CD4-positive, CD25-positive, alpha-beta regulatory T cell (primary cell): ENCODE results near the gene RBM19. TPM values are rescaled to one million over a fixed set of nuclear protein-coding genes. Genes with fewer than 3 reads are reported as not detected.
A peak's percentile ranks its signal among the peaks of the same experiment; 100 is the strongest.

Experiments
- ATAC-seq, 2 donors: fragments of 150-1000 bp; cut with Tn5 transposase; one replicate each; pipeline ENCODE4 v1.10.0; 2021; ENCODE audit warnings: low read depth in 2 of 2, moderate number of reproducible peaks in 2 of 2, moderate library complexity in 1 of 2
- DNase-seq, 3 donors: peaks; one replicate each; pipeline versions ENCODE4 v3.0.0 to v3.0.0-alpha.2; 2012 to 2022; ENCODE audit warnings: mixed read lengths in 1 of 3
- H3K27ac ChIP-seq: one replicate; pipeline ENCODE4 v1.7.0; 2013; ENCODE audit warnings: mild to moderate bottlenecking, low read length; ENCODE audit not compliant: insufficient read depth, poor library complexity, severe bottlenecking
- H3K27me3 ChIP-seq: one replicate; pipeline ENCODE4 v1.7.0; 2013; ENCODE audit warnings: low read length; ENCODE audit not compliant: control insufficient read depth, insufficient read depth
- H3K36me3 ChIP-seq: one replicate; pipeline ENCODE4 v1.7.0; 2013; ENCODE audit warnings: mild to moderate bottlenecking, low read length, moderate library complexity; ENCODE audit not compliant: control insufficient read depth, insufficient read depth
- H3K4me1 ChIP-seq: 2 replicates; pipeline ENCODE4 v1.7.0; 2013; ENCODE audit warnings: mild to moderate bottlenecking, low read length; ENCODE audit not compliant: insufficient read depth, control insufficient read depth, poor library complexity, severe bottlenecking
- H3K4me3 ChIP-seq: one replicate; pipeline ENCODE4 v1.7.0; 2013; ENCODE audit warnings: low read depth, mild to moderate bottlenecking, low read length, moderate library complexity
- H3K9me3 ChIP-seq, 2 experiments: 1 replicate in 1 of 2; 2 replicates in 1 of 2; pipeline ENCODE4 v1.7.0; 2013; ENCODE audit warnings: low read length in 2 of 2, mild to moderate bottlenecking in 1 of 2, moderate library complexity in 1 of 2; ENCODE audit not compliant: control insufficient read depth in 2 of 2
- H3K27ac Mint-ChIP-seq, 3 donors: one replicate each; pipeline ENCODE4 v1.8.0; 2020 to 2022; ENCODE audit warnings: mild to moderate bottlenecking in 3 of 3, mixed read lengths in 3 of 3, moderate library complexity in 2 of 3
- H3K27me3 Mint-ChIP-seq: one replicate; pipeline ENCODE4 v1.8.0; 2022; ENCODE audit warnings: mild to moderate bottlenecking, mixed read lengths
- H3K36me3 Mint-ChIP-seq: one replicate; pipeline ENCODE4 v1.8.0; 2020; ENCODE audit warnings: mixed read lengths
- H3K4me1 Mint-ChIP-seq, 4 donors: one replicate each; pipeline ENCODE4 v1.8.0; 2020 to 2022; ENCODE audit warnings: mixed read lengths in 4 of 4, mild to moderate bottlenecking in 1 of 4
- H3K4me3 Mint-ChIP-seq, 4 donors: one replicate each; pipeline ENCODE4 v1.8.0; 2020 to 2022; ENCODE audit warnings: mild to moderate bottlenecking in 4 of 4, mixed read lengths in 4 of 4, moderate library complexity in 3 of 4
- H3K9me3 Mint-ChIP-seq, 7 donors: one replicate each; pipeline ENCODE4 v1.8.0; 2020 to 2022; ENCODE audit warnings: mixed read lengths in 7 of 7, mild to moderate bottlenecking in 3 of 7, moderate library complexity in 2 of 7
- polyA plus RNA-seq, 4 donors: library from polyadenylated mRNA; unstranded; fragments of 300-500 nt; fragmentation: Illumina TruSeq; gene quantifications; one replicate each; pipeline ENCODE4 v1.2.3, GENCODE V29; 2021
- total RNA-seq: library from RNA; stranded (reverse); gene quantifications from one replicate; pipeline ENCODE4 v1.2.3, GENCODE V29; 2022

Gene RBM19
- total and polyA plus RNA-seq, 5 donors from 2014 or later, result 6.3 to 66.2 (median 6.9) TPM

GRCh38 chr12:113918306-113918705 is 47.8 kb downstream of the RBM19 start:
- H3K4me3 ChIP-seq, result no peak overlapping the region
- H3K4me1 ChIP-seq, result no peaks in the 10 kb centered on the region
- peaks cover 72% of the 10 kb centered on the region for H3K36me3 ChIP-seq
- H3K4me3 Mint-ChIP-seq, result no peak overlapping the region
- no peaks in the 10 kb centered on the region for H3K27me3 Mint-ChIP-seq
- DNase-seq (no peak), ATAC-seq (no peak)
- no peaks in the 10 kb centered on the region for H3K9me3 Mint-ChIP-seq
- H3K27ac Mint-ChIP-seq, result no peak overlapping the region
- no peaks in the 10 kb centered on the region for H3K4me1 Mint-ChIP-seq
- no peaks in the 10 kb centered on the region for H3K9me3 ChIP-seq
- H3K27ac ChIP-seq, result no peak overlapping the region
- no peaks in the 10 kb centered on the region for H3K27me3 ChIP-seq
- peaks cover 49% of the 10 kb centered on the region for H3K36me3 Mint-ChIP-seq

GRCh38 chr12:113917393-113917792 is 48.7 kb downstream of the RBM19 start:
- Histone ChIP-seq H3K27me3 (no peaks in the 10 kb centered on the region), H3K9me3 (no peaks in the 10 kb centered on the region), H3K4me1 (no peaks in the 10 kb centered on the region), H3K4me3 (no peak overlapping the region), H3K36me3 (peaks cover 71% of the 10 kb centered on the region), H3K27ac (no peak overlapping the region)
- ATAC-seq, result no peak
- H3K4me1 Mint-ChIP-seq, result no peaks in the 10 kb centered on the region
- H3K36me3 Mint-ChIP-seq, result peaks cover 54% of the 10 kb centered on the region
- H3K4me3 Mint-ChIP-seq, result no peak overlapping the region
- no peak overlapping the region for H3K27ac Mint-ChIP-seq
- no peaks in the 10 kb centered on the region for H3K9me3 Mint-ChIP-seq
- H3K27me3 Mint-ChIP-seq, result no peaks in the 10 kb centered on the region
- no peak for DNase-seq

GRCh38 chr12:113914806-113915205 is 51.3 kb downstream of the RBM19 start:
- Mint-ChIP-seq H3K4me3 (no peak overlapping the region), H3K27me3 (no peaks in the 10 kb centered on the region)

GRCh38 chr12:113914176-113914575 is 51.9 kb downstream of the RBM19 start:
- no peaks in the 10 kb centered on the region for H3K27me3 Mint-ChIP-seq
- no peaks in the 10 kb centered on the region for H3K4me1 Mint-ChIP-seq
- peak overlapping the region in 1 of 3 donors; percentile 76 for H3K27ac Mint-ChIP-seq
- no peak overlapping the region for H3K27ac ChIP-seq
- H3K9me3 Mint-ChIP-seq, result no peaks in the 10 kb centered on the region
- no peak overlapping the region for H3K4me3 Mint-ChIP-seq
- H3K27me3 ChIP-seq, result no peaks in the 10 kb centered on the region
- ATAC-seq (no peak), DNase-seq (no peak)
- no peak overlapping the region for H3K4me3 ChIP-seq
- no peaks in the 10 kb centered on the region for H3K4me1 ChIP-seq
- H3K9me3 ChIP-seq, result no peaks in the 10 kb centered on the region
- H3K36me3 Mint-ChIP-seq, result peaks cover 52% of the 10 kb centered on the region
- H3K36me3 ChIP-seq, result peaks cover 81% of the 10 kb centered on the region

More at GRCh38 chr12:113914806-113915205, 51.3 kb downstream of the RBM19 start:
- Histone ChIP-seq H3K36me3 (peaks cover 75% of the 10 kb centered on the region), H3K27ac (no peak overlapping the region), H3K4me3 (no peak overlapping the region), H3K4me1 (no peaks in the 10 kb centered on the region), H3K9me3 (no peaks in the 10 kb centered on the region), H3K27me3 (no peaks in the 10 kb centered on the region)
- ATAC-seq (no peak), DNase-seq (no peak)
- Mint-ChIP-seq H3K27ac (no peak overlapping the region), H3K9me3 (no peaks in the 10 kb centered on the region), H3K4me1 (no peaks in the 10 kb centered on the region), H3K36me3 (peaks cover 48% of the 10 kb centered on the region)

- Mint-ChIP-seq H3K27me3 (no peaks in the 10 kb centered on the region), H3K27ac (no peak overlapping the region), H3K9me3 (no peaks in the 10 kb centered on the region), H3K36me3 (peaks cover 50% of the 10 kb centered on the region), H3K4me3 (no peak overlapping the region), H3K4me1 (no peaks in the 10 kb centered on the region)
- Histone ChIP-seq H3K36me3 (peaks cover 78% of the 10 kb centered on the region), H3K4me3 (no peak overlapping the region), H3K27ac (no peak overlapping the region), H3K4me1 (no peaks in the 10 kb centered on the region), H3K27me3 (no peaks in the 10 kb centered on the region), H3K9me3 (no peaks in the 10 kb centered on the region)
- peak in 1 of 2 donors; percentile 24 for ATAC-seq
- DNase-seq, result peak in 2 of 3 donors; percentile 10 to 57
Observed at GRCh38 chr12:113912760-113913329, 53.3 kb downstream of the RBM19 start.

GRCh38 chr12:113911971-113912759 is 54.0 kb downstream of the RBM19 start:
- peaks cover 52% of the 10 kb centered on the region for H3K36me3 Mint-ChIP-seq

GRCh38 chr12:113910751-113911272 is 55.3 kb downstream of the RBM19 start:
- H3K36me3 ChIP-seq, result peaks cover 77% of the 10 kb centered on the region
- H3K9me3 ChIP-seq, result no peaks in the 10 kb centered on the region
- H3K4me3 ChIP-seq, result no peak overlapping the region
- Mint-ChIP-seq H3K36me3 (peaks cover 58% of the 10 kb centered on the region), H3K27ac (peak overlapping the region in 1 of 3 donors; percentile 56), H3K4me1 (no peaks in the 10 kb centered on the region), H3K27me3 (no peaks in the 10 kb centered on the region), H3K4me3 (no peak overlapping the region), H3K9me3 (no peaks in the 10 kb centered on the region)
- ATAC-seq (no peak), DNase-seq (no peak)
- H3K4me1 ChIP-seq, result no peaks in the 10 kb centered on the region
- no peak overlapping the region for H3K27ac ChIP-seq
- no peaks in the 10 kb centered on the region for H3K27me3 ChIP-seq

More at GRCh38 chr12:113911971-113912759, 54.0 kb downstream of the RBM19 start:
- no peak overlapping the region for H3K27ac Mint-ChIP-seq
- no peaks in the 10 kb centered on the region for H3K27me3 Mint-ChIP-seq
- H3K4me1 Mint-ChIP-seq, result no peaks in the 10 kb centered on the region
- H3K4me3 Mint-ChIP-seq, result no peak overlapping the region
- H3K4me3 ChIP-seq, result no peak overlapping the region
- H3K27me3 ChIP-seq, result no peaks in the 10 kb centered on the region
- H3K9me3 ChIP-seq, result no peaks in the 10 kb centered on the region
- ATAC-seq (no peak), DNase-seq (no peak)
- no peaks in the 10 kb centered on the region for H3K4me1 ChIP-seq
- H3K9me3 Mint-ChIP-seq, result no peaks in the 10 kb centered on the region
- H3K27ac ChIP-seq, result no peak overlapping the region
- H3K36me3 ChIP-seq, result peaks cover 74% of the 10 kb centered on the region
